Measurements from ENCODE around the gene MSL1.

MSL1 gene

GRCh38 chr17:40121181-40122135 is at the start of gene MSL1:
MSL1 (plus strand) TSS chr17:40121971; CDS start chr17:40122613, 642 bp downstream.
- no peaks in the 10 kb centered on the region for H3K27me3 ChIP-seq (ENCODE audit: low read depth)
- peak; percentile 51 to 87 for DNase-seq (ENCODE audit: low spot score in 2 of 2)

GRCh38 chr17:40072040-40072734 is 49.6 kb upstream of the MSL1 start:
- Histone ChIP-seq H3K4me3 (no peak overlapping the region), H3K27me3 (ENCODE audit: low read depth) (no peaks in the 10 kb centered on the region), H3K4me1 (peaks cover 19% of the 10 kb centered on the region), H3K36me3 (replicated peaks) (peaks cover 5% of the 10 kb centered on the region), H3K9me3 (no peaks in the 10 kb centered on the region)
- in situ Hi-C loops (cut with MboI; ENCODE audit: low sequenced_read_pairs), result no loop called here
- no peak for DNase-seq (ENCODE audit: low spot score in 2 of 2)

More at GRCh38 chr17:40121181-40122135, at the start of gene MSL1:
- Histone ChIP-seq H3K36me3 (replicated peaks) (peaks cover 15% of the 10 kb centered on the region), H3K9me3 (no peaks in the 10 kb centered on the region), H3K4me3 (peak within 1 kb of the TSS; percentile 91), H3K4me1 (peaks cover 10% of the 10 kb centered on the region)
- in situ Hi-C loops (cut with MboI; ENCODE audit: low sequenced_read_pairs), result no loop called here

DNA sequence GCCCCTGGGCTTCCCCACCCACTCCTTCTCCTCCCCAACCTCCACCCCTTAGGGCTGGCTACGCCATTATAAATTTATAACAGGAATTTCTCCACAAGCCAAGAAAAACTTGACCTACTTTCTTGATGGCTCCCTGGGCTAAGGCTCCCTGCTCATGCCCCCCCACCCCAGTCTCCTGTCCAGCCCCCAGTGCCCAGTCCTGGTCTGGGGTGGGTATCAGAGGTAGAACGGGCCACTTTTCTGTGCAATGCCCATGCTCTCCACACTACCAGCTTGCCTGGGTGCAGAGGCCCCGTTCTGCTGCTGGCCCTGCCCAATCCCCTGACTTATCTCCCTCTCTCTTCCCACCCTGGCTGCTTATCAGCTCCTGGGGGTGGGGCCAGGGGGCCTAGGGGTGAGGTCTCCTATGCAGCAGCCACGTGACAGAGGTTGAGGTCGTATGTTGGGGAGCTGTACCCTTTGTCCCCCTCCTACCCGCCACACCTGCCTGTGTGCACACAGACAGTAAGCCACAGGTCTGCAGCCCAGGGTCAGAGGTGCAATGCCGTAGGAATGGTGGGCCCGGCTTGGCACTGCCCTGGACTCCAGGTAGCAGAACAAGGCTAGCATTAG is 48.9 kb upstream of the MSL1 start:
- no peak for DNase-seq (ENCODE audit: low spot score in 2 of 2)
- Histone ChIP-seq H3K27me3 (ENCODE audit: low read depth) (no peaks in the 10 kb centered on the region), H3K4me1 (peaks cover 19% of the 10 kb centered on the region), H3K9me3 (no peaks in the 10 kb centered on the region), H3K36me3 (replicated peaks) (peaks cover 5% of the 10 kb centered on the region), H3K4me3 (no peak overlapping the region)
- in situ Hi-C loops (cut with MboI; ENCODE audit: low sequenced_read_pairs), result no loop called here

DNA sequence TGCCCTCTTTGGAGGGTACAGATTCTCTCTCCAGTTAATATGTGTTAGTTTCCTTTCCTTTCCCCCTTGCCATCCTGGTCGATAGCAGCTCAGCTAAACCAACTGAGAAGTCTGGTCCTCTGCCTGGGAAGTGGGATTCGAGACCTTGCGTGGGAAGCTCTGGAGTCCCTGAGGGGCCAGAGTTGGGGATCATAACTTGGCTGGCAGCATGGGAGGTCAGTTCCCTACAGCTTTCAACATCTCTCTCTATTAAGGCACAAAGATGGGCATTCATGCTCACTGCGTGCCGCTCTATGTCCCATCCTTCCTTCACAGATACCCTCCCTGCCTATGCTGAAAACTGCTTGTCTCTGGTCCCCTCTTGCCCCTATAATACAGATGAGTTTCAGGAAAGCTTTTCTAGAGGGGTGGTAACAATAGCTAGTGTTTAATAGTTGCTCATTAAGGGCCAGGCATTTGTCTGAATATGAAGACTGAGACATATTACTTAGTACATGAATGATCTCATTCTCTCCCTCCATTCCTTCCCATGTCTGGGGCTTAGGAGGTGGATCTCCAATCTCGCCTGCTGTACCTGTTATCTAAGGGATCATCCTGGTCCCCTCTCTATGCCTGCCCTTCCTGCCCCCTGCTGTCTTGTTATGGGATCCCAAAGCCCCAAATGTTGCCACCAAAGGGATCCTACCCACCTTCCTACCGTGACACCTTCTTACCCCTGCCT is 48.2 kb upstream of the MSL1 start:
- no peak overlapping the region for H3K4me3 ChIP-seq
- DNase-seq (ENCODE audit: low spot score in 2 of 2), result no peak
- in situ Hi-C loops (cut with MboI; ENCODE audit: low sequenced_read_pairs), result no loop called here
- H3K9me3 ChIP-seq, result no peaks in the 10 kb centered on the region
- H3K27me3 ChIP-seq (ENCODE audit: low read depth), result no peaks in the 10 kb centered on the region
- peaks cover 14% of the 10 kb centered on the region for H3K4me1 ChIP-seq
- H3K36me3 ChIP-seq (replicated peaks), result peaks cover 5% of the 10 kb centered on the region

DNA sequence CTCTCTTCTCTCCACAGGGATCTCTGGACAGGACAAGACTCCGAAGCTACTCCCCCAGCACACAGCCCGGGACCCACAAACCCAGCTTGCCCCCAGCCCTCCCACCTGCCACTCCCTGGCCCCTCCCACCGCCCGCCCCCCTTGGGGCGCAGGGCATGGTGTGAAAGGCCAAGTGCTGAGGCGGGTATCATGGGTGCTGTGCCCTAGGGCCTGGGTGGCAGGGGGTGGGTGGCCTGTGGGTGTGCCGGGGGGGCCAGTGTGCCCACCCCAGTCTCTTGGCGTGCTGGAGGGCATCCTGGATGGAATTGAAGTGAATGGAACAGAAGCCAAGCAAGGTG is 47.6 kb upstream of the MSL1 start:
- no peak for DNase-seq (ENCODE audit: low spot score in 2 of 2)
- peaks cover 9% of the 10 kb centered on the region for H3K4me1 ChIP-seq
- no peaks in the 10 kb centered on the region for H3K27me3 ChIP-seq (ENCODE audit: low read depth)
- peaks cover 5% of the 10 kb centered on the region for H3K36me3 ChIP-seq (replicated peaks)
- H3K9me3 ChIP-seq, result no peaks in the 10 kb centered on the region
- H3K4me3 ChIP-seq, result no peak overlapping the region
- in situ Hi-C loops (cut with MboI; ENCODE audit: low sequenced_read_pairs), result no loop called here

DNA sequence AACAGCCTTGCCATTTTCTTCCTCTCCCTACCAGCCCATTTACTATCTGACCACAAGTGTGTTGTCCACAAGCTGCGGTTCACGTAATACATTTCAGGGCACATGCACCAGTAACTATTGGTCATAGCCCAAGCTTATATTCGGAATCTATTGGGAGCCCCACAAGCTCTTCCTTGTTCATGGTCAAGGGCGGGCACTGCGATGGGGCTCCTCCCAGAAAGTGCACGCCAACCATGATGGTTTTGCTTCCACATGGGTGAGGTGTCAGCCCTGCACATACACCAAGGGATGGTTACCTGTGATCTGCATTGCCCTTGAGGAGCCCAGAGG is 46.9 kb upstream of the MSL1 start:
- peaks cover 5% of the 10 kb centered on the region for H3K36me3 ChIP-seq (replicated peaks)
- no peaks in the 10 kb centered on the region for H3K9me3 ChIP-seq
- no peak overlapping the region for H3K4me3 ChIP-seq
- H3K27me3 ChIP-seq (ENCODE audit: low read depth), result no peaks in the 10 kb centered on the region
- in situ Hi-C loops (cut with MboI; ENCODE audit: low sequenced_read_pairs), result no loop called here
- DNase-seq (ENCODE audit: low spot score in 2 of 2), result no peak
- peaks cover 3% of the 10 kb centered on the region for H3K4me1 ChIP-seq

DNA sequence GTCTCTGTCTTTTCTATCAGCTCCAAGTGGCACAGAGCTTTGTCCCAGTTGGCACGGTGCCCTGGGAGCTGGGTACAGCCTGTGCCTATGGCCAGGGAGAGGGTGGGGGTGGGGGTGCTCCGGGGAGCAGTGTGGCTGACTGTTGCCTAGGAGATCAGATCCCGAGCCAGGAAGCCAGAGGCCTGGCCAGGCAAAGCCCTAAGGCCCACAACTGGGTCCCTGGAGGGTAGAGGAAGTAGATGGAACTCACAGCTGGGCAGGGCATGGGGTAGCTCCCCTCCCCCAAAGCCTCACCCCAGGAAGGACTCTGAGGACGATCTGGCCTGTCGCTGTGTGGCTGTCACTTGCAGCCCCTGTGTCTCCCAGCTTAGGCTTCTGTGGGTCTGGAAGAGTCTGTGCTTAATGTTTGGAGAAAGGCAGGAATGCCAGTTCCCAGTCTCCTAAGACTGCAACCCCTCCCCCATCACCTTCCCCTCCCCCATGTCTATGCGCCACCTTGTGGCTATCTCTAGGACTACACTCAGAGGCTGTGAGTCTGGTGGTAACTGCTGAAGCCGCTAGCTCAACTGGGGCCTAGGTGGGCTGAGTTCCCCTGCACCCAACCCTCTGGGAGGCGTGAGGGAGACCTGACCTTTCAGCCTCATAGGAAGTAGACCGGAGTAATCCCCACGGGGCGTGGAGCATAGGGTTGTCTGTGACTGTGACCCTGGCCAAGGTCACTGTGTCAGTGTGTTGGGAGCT is 46.4 kb upstream of the MSL1 start:
- no peaks in the 10 kb centered on the region for H3K9me3 ChIP-seq
- peaks cover 5% of the 10 kb centered on the region for H3K36me3 ChIP-seq (replicated peaks)
- peaks cover 3% of the 10 kb centered on the region for H3K4me1 ChIP-seq
- no peaks in the 10 kb centered on the region for H3K27me3 ChIP-seq (ENCODE audit: low read depth)
- H3K4me3 ChIP-seq, result no peak overlapping the region
- in situ Hi-C loops (cut with MboI; ENCODE audit: low sequenced_read_pairs), result no loop called here
- peak; percentile 36 to 82 for DNase-seq (ENCODE audit: low spot score in 2 of 2)

DNA sequence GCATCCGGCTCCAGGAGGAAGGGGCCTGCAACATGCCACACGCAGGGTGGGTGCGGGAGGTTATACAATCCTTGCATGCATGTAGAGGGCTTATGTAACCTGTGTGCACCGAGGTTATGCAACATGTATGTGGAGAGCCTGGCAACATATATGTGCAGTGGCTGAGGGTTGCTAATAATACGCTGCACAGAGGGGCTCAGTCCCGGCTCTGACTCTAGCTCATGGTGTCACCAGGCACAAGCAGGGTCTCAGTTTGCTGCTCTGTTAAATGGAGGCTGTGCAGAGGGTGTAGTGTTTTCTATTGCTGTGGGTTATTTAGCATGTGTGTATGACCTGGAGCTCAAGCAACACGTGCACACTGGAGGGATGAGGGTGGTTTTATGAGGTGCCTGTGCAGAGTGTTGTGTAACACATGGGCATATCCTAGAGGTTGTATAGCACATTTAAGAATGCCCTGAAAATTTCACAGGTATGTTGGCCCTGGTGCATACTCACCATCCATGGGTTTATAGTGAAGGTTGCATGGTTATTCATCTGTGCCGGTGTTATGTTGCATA is 45.8 kb upstream of the MSL1 start:
- no peak for DNase-seq (ENCODE audit: low spot score in 2 of 2)
- no peaks in the 10 kb centered on the region for H3K9me3 ChIP-seq
- H3K27me3 ChIP-seq (ENCODE audit: low read depth), result no peaks in the 10 kb centered on the region
- H3K4me1 ChIP-seq, result peaks cover 3% of the 10 kb centered on the region
- peaks cover 5% of the 10 kb centered on the region for H3K36me3 ChIP-seq (replicated peaks)
- in situ Hi-C loops (cut with MboI; ENCODE audit: low sequenced_read_pairs), result no loop called here
- no peak overlapping the region for H3K4me3 ChIP-seq

- H3K9me3 ChIP-seq, result no peaks in the 10 kb centered on the region
- peaks cover 3% of the 10 kb centered on the region for H3K4me1 ChIP-seq
- H3K36me3 ChIP-seq (replicated peaks), result peaks cover 5% of the 10 kb centered on the region
- H3K27me3 ChIP-seq (ENCODE audit: low read depth), result no peaks in the 10 kb centered on the region
- in situ Hi-C loops (cut with MboI; ENCODE audit: low sequenced_read_pairs), result no loop called here
- DNase-seq (ENCODE audit: low spot score in 2 of 2), result no peak
- no peak overlapping the region for H3K4me3 ChIP-seq
Measured at GRCh38 chr17:40076591-40076990, 45.2 kb upstream of the MSL1 start.

DNA sequence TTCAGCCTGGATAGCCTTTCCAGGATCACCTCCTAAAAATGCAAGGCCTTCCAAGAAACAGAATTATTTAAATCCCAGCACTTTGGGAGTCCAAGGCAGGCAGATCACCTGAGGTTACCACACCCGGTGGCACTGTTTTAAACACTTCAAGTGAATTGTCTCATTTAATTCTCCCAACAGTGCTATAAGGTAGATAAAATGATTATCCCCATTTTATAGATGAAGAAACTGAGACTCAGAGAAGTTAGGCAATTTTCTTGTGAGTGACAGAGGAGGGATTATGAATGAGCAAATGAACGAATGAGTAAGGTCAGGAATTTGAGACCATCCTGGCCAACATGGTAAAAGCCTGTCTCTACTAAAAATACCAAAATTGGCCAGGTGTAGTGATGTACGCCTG is 42.2 kb upstream of the MSL1 start:
- in situ Hi-C loops (cut with MboI; ENCODE audit: low sequenced_read_pairs), result no loop called here
- no peaks in the 10 kb centered on the region for H3K9me3 ChIP-seq
- no peak for DNase-seq (ENCODE audit: low spot score in 2 of 2)
- peaks cover 3% of the 10 kb centered on the region for H3K4me1 ChIP-seq
- H3K4me3 ChIP-seq, result no peak overlapping the region
- H3K36me3 ChIP-seq (replicated peaks), result peaks cover 8% of the 10 kb centered on the region
- no peaks in the 10 kb centered on the region for H3K27me3 ChIP-seq (ENCODE audit: low read depth)

GRCh38 chr17:40084477-40084876 is 37.3 kb upstream of the MSL1 start:
- no peaks in the 10 kb centered on the region for H3K27me3 ChIP-seq (ENCODE audit: low read depth)
- H3K9me3 ChIP-seq, result no peaks in the 10 kb centered on the region
- peaks cover 22% of the 10 kb centered on the region for H3K36me3 ChIP-seq (replicated peaks)
- H3K4me3 ChIP-seq, result no peak overlapping the region
- in situ Hi-C loops (cut with MboI; ENCODE audit: low sequenced_read_pairs), result no loop called here
- no peak for DNase-seq (ENCODE audit: low spot score in 2 of 2)
- no peaks in the 10 kb centered on the region for H3K4me1 ChIP-seq

DNA sequence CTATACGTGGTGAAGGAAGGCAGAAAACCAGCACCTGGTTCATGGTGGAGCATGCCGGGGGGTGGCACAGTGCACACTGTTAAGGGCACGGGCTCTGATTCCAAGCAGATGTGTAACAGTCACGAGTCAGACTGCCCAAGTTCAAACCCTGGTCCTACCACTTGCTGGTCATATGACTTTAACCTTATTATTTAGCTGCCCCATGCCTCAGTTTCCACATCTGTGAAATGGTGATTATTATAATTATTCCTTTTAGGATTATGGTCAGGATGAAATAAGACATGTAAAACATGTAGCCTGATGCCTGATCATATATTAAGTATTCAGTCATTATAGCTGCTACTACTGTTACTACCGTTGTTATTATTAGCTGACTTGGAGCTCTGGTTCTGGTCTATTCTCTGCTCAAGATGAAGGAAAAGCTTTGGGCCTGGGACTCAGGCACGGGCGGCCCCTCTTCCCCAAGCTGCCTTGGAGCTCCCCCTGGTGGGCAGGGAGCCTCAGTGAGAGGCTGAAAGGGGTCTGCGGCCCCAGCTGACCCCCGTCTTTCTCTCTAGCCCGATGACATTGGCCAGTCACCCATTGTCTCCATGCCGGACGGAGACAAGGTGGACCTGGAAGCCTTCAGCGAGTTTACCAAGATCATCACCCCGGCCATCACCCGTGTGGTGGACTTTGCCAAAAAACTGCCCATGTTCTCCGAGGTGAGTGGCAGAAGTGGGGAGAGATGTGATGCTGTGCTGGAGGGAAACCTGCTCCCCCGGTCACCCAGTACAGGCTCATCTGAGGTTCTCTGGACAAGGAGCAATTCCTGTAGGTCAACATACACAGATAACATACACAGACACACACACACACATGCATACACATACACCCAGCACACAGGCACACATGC is 35.4 kb upstream of the MSL1 start:
- Histone ChIP-seq H3K27me3 (ENCODE audit: low read depth) (no peaks in the 10 kb centered on the region), H3K4me3 (no peak overlapping the region), H3K9me3 (no peaks in the 10 kb centered on the region), H3K36me3 (replicated peaks) (peaks cover 22% of the 10 kb centered on the region), H3K4me1 (no peaks in the 10 kb centered on the region)
- DNase-seq (ENCODE audit: low spot score in 2 of 2), result peak; percentile 32 to 80
- in situ Hi-C loops (cut with MboI; ENCODE audit: low sequenced_read_pairs), result loop anchor here (5.0 kb wide), 1 partner anchor 74 kb away; no protein-coding TSS in a partner anchor

Data from HAP-1 (cell line).